ENCODE measurements around the gene CCDC51.

DNA sequence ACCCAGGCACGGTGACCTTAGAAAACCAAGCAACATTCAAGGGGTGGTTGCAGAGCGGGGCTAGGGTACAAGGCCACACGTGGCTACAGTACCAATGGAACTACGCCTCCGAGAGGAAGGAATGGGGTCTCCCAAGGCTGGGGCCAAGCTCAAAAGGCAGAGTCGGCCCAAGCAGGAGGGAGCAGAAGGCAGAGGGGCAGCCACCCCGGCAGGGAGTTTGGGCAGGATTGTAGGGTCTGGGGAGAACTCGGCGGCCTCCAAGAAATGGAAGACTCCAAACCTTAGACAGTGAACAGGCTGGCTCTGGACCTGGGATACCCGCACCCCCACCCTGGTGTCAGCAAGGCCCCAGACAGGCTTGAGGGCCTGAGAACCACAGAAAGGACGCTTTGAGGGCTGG is 35.3 kb upstream of the CCDC51 start:
- no peak for TF ChIP-seq HCFC1 (IDR thresholded peaks at IDR 0.05; ENCODE audit: low read depth, low read length)
- TF ChIP-seq ZNF713 (CRISPR knock-in tag; IDR thresholded peaks at IDR 0.05): no peak
- TF ChIP-seq ARNTL (CRISPR knock-in tag; IDR thresholded peaks at IDR 0.05): no peak
- TF ChIP-seq POLR2A (IDR thresholded peaks at IDR 0.05; ENCODE audit: insufficient read depth in 1 of 2, low read depth in 2 of 2, low read length in 2 of 2): no peak

All from HepG2 (cell line).